GM18505 (cell line): ENCODE results near the gene TLR10.
"Not testable (repeated sequence)": the region's sequence is repeated elsewhere in the genome, so short reads cannot be mapped to it uniquely, and the experiment has no call there.

Experiments
- ATAC-seq: cut with Tn5 transposase; IDR thresholded peaks from one replicate; pipeline ENCODE4 v1.9.1; 2021; ENCODE audit not compliant: unreplicated experiment
- POLR2A ChIP-seq: IDR thresholded peaks from 4 replicates; pipeline ENCODE4 v1.6.1; 2011; ENCODE audit warnings: borderline replicate concordance; ENCODE audit not compliant: insufficient read depth, insufficient read length; ENCODE audit errors: extremely low read depth

Gene TLR10

GRCh38 chr4:38785041-38785790 lies 2.4 kb upstream of the TLR10 start:
- ATAC-seq: no peak
- TF ChIP-seq POLR2A: no peak

- no peak for TF ChIP-seq POLR2A
- no peak for ATAC-seq
These were observed 1.4 kb upstream of the TLR10 start for GRCh38 chr4:38784141-38784540.

GRCh38 chr4:38783109-38783460 lies 295 bp upstream of the TLR10 start:
- no peak for TF ChIP-seq POLR2A
- ATAC-seq: no peak

GRCh38 chr4:38781854-38782261 lies 932 bp downstream of the TLR10 start:
- peak; percentile 47 for TF ChIP-seq POLR2A
- ATAC-seq: no peak

GRCh38 chr4:38780833-38781484 lies 1.8 kb downstream of the TLR10 start:
- peak; percentile 17 for TF ChIP-seq POLR2A
- no peak for ATAC-seq

- no peak for TF ChIP-seq POLR2A
- ATAC-seq: no peak
These were observed 3.0 kb downstream of the TLR10 start for GRCh38 chr4:38779790-38780189.

GRCh38 chr4:38777925-38778324 lies 4.9 kb downstream of the TLR10 start:
- ATAC-seq: not testable (repeated sequence)

GRCh38 chr4:38775326-38775725 lies 7.5 kb downstream of the TLR10 start:
- TF ChIP-seq POLR2A: no peak
- ATAC-seq: no peak

- ATAC-seq: no peak
- TF ChIP-seq POLR2A: no peak
These were observed 8.4 kb downstream of the TLR10 start for GRCh38 chr4:38774181-38774955.

GRCh38 chr4:38770281-38770680 lies 12.5 kb downstream of the TLR10 start:
- ATAC-seq: not testable (repeated sequence)

- TF ChIP-seq POLR2A: no peak
These were observed 12.9 kb downstream of the TLR10 start for GRCh38 chr4:38769857-38770256.

GRCh38 chr4:38769441-38769840 lies 13.3 kb downstream of the TLR10 start:
- ATAC-seq: no peak
- TF ChIP-seq POLR2A: no peak

More at GRCh38 chr4:38769857-38770256, 12.9 kb downstream of the TLR10 start:
- no peak for ATAC-seq

GRCh38 chr4:38768968-38769394 lies 13.8 kb downstream of the TLR10 start:
- ATAC-seq: no peak
- TF ChIP-seq POLR2A: no peak

GRCh38 chr4:38766940-38767339 lies 15.8 kb downstream of the TLR10 start:
- ATAC-seq: not testable (repeated sequence)
